HG02642 (cell line): ENCODE results near the gene SLC1A5.

Experiments
- ATAC-seq: cut with Tn5 transposase; IDR thresholded peaks from one replicate; pipeline ENCODE4 v1.9.1; 2021; ENCODE audit warnings: mild to moderate bottlenecking; ENCODE audit not compliant: unreplicated experiment, poor library complexity

SLC1A5 gene

GRCh38 chr19:46728208-46728607, 60.2 kb downstream of the SLC1A5 start:
- ATAC-seq, result no peak

- no peak for ATAC-seq
Observed at GRCh38 chr19:46727757-46728156, 60.6 kb downstream of the SLC1A5 start.

GRCh38 chr19:46726971-46727501, 61.4 kb downstream of the SLC1A5 start:
- ATAC-seq, result no peak

GRCh38 chr19:46726551-46726950, 61.8 kb downstream of the SLC1A5 start:
- no peak for ATAC-seq

GRCh38 chr19:46725859-46726393, 62.5 kb downstream of the SLC1A5 start:
- no peak for ATAC-seq

GRCh38 chr19:46725036-46725820, 63.2 kb downstream of the SLC1A5 start:
- no peak for ATAC-seq
